H1 (cell line): ENCODE results near the gene CGN. TPM values are rescaled to one million over a fixed set of nuclear protein-coding genes. Genes with fewer than 3 reads are reported as not detected.

Experiments
- CTCF ChIP-seq, 3 experiments: IDR thresholded peaks; 1 replicate in 2 of 3; 2 replicates in 1 of 3; pipeline versions ENCODE4 v1.5.1 to v1.6.1; 2011; ENCODE audit warnings: low read length in 3 of 3, mild to moderate bottlenecking in 3 of 3, inconsistent platforms in 2 of 3, low read depth in 1 of 3, moderate library complexity in 1 of 3; ENCODE audit not compliant: insufficient read depth in 1 of 3; ENCODE audit errors: control extremely low read depth in 1 of 3
- JUND ChIP-seq: IDR thresholded peaks from 2 replicates; pipeline ENCODE4 v1.6.1; 2011; ENCODE audit warnings: mild to moderate bottlenecking, improper control_type of control experiment, low read length
- NANOG ChIP-seq: IDR thresholded peaks from 2 replicates; pipeline ENCODE4 v1.6.1; 2011; ENCODE audit warnings: low read length, low read depth, mild to moderate bottlenecking, inconsistent platforms; ENCODE audit not compliant: insufficient read depth, poor library complexity, severe bottlenecking
- RXRA ChIP-seq: IDR thresholded peaks from 2 replicates; pipeline ENCODE4 v1.6.1; 2011; ENCODE audit warnings: low read depth, mild to moderate bottlenecking, low read length, moderate library complexity; ENCODE audit not compliant: insufficient read depth
- polyA plus RNA-seq, 7 experiments: library from polyadenylated mRNA; depleted of rRNA in 3 of 7; stranded (reverse) in 5 of 7; unstranded in 2 of 7; fragments of >200 nt in 5 of 7; fragments of 200-250 nt in 2 of 7; gene quantifications; 1 replicate in 5 of 7; 2 replicates in 1 of 7; 4 replicates in 1 of 7; pipeline versions ENCODE4 v1.2.1 to v1.2.3, GENCODE V29; 2011 to 2013; ENCODE audit warnings: missing spikeins in 2 of 7, mixed read lengths in 2 of 7
- total RNA-seq: library from RNA; stranded (reverse); fragmentation: NEBNext Ultra II Directional; extraction: Animal tissue kit (Norgen Biotek cat#: 25700); gene quantifications from 2 replicates; pipeline ENCODE4 v1.2.1, GENCODE V29; 2021

Gene CGN
- total and polyA plus RNA-seq, 2 of the 8 experiments (the other 6 are each of a cell fraction or from before 2014, with no cell fraction given) = 15.9 to 52.7 TPM

- no peak for TF ChIP-seq NANOG
- TF ChIP-seq RXRA = no peak
- TF ChIP-seq CTCF (IDR thresholded peaks at IDR 0.05; ENCODE audit: control extremely low read depth in 1 of 3, insufficient read depth in 1 of 3, low read depth in 1 of 3, low read length in 3 of 3) = no peak
- TF ChIP-seq JUND = no peak
These were observed 70.3 kb downstream of the CGN start (continued) for GRCh38 chr1:151581451-151581850.
